Activated CD4-positive, alpha-beta T cell treated with anti-CD3 and anti-CD28 coated beads, Interleukin-2, amount 10 ng/mL, durations not matched to agents 24 days and 14 days (primary cell): ENCODE measurements around the gene STX16. TPM values are rescaled to one million over a fixed set of nuclear protein-coding genes. Genes with fewer than 3 reads are reported as not detected.
A peak's percentile ranks its signal among the peaks of the same experiment; 100 is the strongest.

ENCODE experiments used
- DNase-seq: peaks from one replicate; pipeline ENCODE4 v3.0.0; 2022
- H3K27ac Mint-ChIP-seq: one replicate; pipeline ENCODE4 v1.8.0; 2022; ENCODE audit warnings: mild to moderate bottlenecking, mixed read lengths
- H3K27me3 Mint-ChIP-seq: one replicate; pipeline ENCODE4 v1.8.0; 2022; ENCODE audit warnings: mixed read lengths
- H3K36me3 Mint-ChIP-seq: one replicate; pipeline ENCODE4 v1.8.0; 2022; ENCODE audit warnings: low read depth, mild to moderate bottlenecking, mixed read lengths
- H3K4me1 Mint-ChIP-seq: one replicate; pipeline ENCODE4 v1.8.0; 2021; ENCODE audit warnings: mixed read lengths
- H3K4me3 Mint-ChIP-seq: one replicate; pipeline ENCODE4 v1.8.0; 2022; ENCODE audit warnings: mild to moderate bottlenecking, moderate library complexity, mixed read lengths
- H3K9me3 Mint-ChIP-seq: one replicate; pipeline ENCODE4 v1.8.0; 2021; ENCODE audit warnings: mixed read lengths
- intact Hi-C: fragments of 100-400 bp; cut with micrococcal nuclease; formaldehyde crosslinking; loops from one replicate; pipeline ENCODE4 v1.15.1; 2023
- total RNA-seq: library from RNA; stranded (reverse); gene quantifications from 2 replicates; pipeline ENCODE4 v1.2.3, GENCODE V29; 2022

STX16 gene
- total RNA-seq, 1 donor from 2014 or later, result 110 TPM

- Mint-ChIP-seq H3K27me3 (no peaks in the 10 kb centered on the region), H3K4me3 (no peak overlapping the region), H3K27ac (no peak overlapping the region), H3K9me3 (no peaks in the 10 kb centered on the region), H3K36me3 (peaks cover 60% of the 10 kb centered on the region), H3K4me1 (peaks cover 4% of the 10 kb centered on the region)
- intact Hi-C loops, result no loop called here
- DNase-seq, result no peak
These were observed 24.6 kb downstream of the STX16 start for GRCh38 chr20:58675641-58676040.

- intact Hi-C loops, result no loop called here
- no peak for DNase-seq
- H3K9me3 Mint-ChIP-seq, result no peaks in the 10 kb centered on the region
- no peaks in the 10 kb centered on the region for H3K27me3 Mint-ChIP-seq
- no peak overlapping the region for H3K4me3 Mint-ChIP-seq
- peaks cover 4% of the 10 kb centered on the region for H3K4me1 Mint-ChIP-seq
- H3K36me3 Mint-ChIP-seq, result peaks cover 62% of the 10 kb centered on the region
- no peak overlapping the region for H3K27ac Mint-ChIP-seq
These were observed 25.1 kb downstream of the STX16 start for GRCh38 chr20:58676161-58676560.

- Mint-ChIP-seq H3K9me3 (no peaks in the 10 kb centered on the region), H3K27ac (no peak overlapping the region), H3K4me3 (no peak overlapping the region), H3K27me3 (no peaks in the 10 kb centered on the region), H3K36me3 (peaks cover 63% of the 10 kb centered on the region), H3K4me1 (peaks cover 4% of the 10 kb centered on the region)
- intact Hi-C loops, result no loop called here
- DNase-seq, result no peak
These were observed 26.1 kb downstream of the STX16 start for GRCh38 chr20:58677079-58677604.

GRCh38 chr20:58677808-58678207 lies 26.7 kb downstream of the STX16 start:
- Mint-ChIP-seq H3K27ac (no peak overlapping the region), H3K4me3 (no peak overlapping the region), H3K36me3 (peaks cover 62% of the 10 kb centered on the region), H3K4me1 (peaks cover 4% of the 10 kb centered on the region), H3K9me3 (no peaks in the 10 kb centered on the region), H3K27me3 (no peaks in the 10 kb centered on the region)
- intact Hi-C loops, result no loop called here
- no peak for DNase-seq

- intact Hi-C loops, result no loop called here
- Mint-ChIP-seq H3K4me3 (no peak overlapping the region), H3K36me3 (peaks cover 56% of the 10 kb centered on the region), H3K27me3 (no peaks in the 10 kb centered on the region), H3K9me3 (no peaks in the 10 kb centered on the region), H3K27ac (peak overlapping the region; percentile 65), H3K4me1 (peaks cover 4% of the 10 kb centered on the region)
- no peak for DNase-seq
These were observed 27.7 kb downstream of the STX16 start for GRCh38 chr20:58678806-58679205.

DNA sequence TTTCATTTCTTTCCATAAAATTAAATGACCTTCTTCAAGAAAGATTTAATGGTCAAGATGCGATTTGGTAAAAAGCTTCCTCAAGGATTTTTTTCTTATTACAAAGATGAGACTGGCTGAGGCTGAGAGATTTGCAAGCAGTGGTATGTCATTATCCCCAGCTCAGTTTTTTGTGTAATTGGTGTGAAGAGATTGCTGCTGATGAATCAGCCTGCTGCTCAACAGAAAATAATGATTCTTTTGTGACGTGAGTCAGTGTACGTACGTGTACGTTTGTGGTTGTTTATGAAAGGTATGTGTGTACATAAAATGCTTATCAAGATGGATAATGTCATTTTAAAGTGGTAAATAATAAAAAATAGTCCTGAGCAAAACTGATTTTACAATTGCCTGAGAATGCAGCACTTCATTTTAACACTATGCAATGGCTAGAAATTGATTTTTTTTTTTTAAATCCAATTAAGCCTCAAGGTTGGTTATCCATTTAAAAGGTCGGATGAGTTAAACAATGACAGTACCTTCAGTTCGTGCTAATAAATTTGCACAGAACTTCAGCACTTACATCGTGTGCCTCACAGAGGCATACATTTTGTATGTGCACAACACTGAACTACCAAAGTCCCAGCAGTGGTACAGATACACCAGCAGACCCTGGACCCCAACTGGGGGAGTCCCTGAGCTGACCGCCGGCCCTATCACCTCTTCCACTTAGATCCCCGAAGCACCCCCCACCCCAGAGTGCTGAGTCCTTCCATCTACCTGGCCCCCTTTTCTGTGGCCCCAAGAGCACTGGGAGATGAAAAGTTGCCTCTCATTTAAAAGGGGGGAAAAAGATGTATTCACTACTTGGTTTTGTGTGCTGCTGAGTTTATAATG lies 31.8 kb downstream of the STX16 start:
- Mint-ChIP-seq H3K9me3 (no peaks in the 10 kb centered on the region), H3K36me3 (peaks cover 37% of the 10 kb centered on the region), H3K4me3 (no peak overlapping the region), H3K27ac (no peak overlapping the region), H3K27me3 (no peaks in the 10 kb centered on the region), H3K4me1 (peaks cover 2% of the 10 kb centered on the region)
- intact Hi-C loops, result no loop called here
- no peak for DNase-seq

GRCh38 chr20:58684291-58684690 lies 33.2 kb downstream of the STX16 start:
- Mint-ChIP-seq H3K9me3 (no peaks in the 10 kb centered on the region), H3K4me1 (no peaks in the 10 kb centered on the region), H3K36me3 (peaks cover 34% of the 10 kb centered on the region), H3K27ac (no peak overlapping the region), H3K27me3 (no peaks in the 10 kb centered on the region), H3K4me3 (no peak overlapping the region)
- intact Hi-C loops, result no loop called here
- no peak for DNase-seq

DNA sequence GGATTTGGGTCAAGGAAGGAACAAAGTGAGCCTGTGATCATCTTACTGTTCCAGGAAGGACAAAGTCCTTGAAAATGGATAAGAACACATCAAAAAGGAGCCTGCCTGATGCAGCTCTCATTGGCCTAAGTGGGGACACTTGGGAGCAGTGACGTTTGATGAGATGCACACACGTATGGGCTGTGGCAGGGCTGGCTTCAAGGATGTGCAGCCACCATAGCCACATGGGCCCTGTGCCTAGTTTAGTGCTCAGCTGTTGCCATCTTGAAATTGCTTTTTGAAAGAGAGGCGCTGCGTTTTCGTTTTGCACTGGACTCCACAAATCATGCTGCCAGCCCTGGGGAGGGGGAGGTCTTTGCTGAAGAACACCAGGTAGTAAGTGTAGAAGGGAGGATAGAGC lies 34.9 kb downstream of the STX16 start:
- peaks cover 5% of the 10 kb centered on the region for H3K4me1 Mint-ChIP-seq
- H3K9me3 Mint-ChIP-seq, result no peaks in the 10 kb centered on the region
- no peak overlapping the region for H3K27ac Mint-ChIP-seq
- H3K36me3 Mint-ChIP-seq, result peaks cover 23% of the 10 kb centered on the region
- H3K4me3 Mint-ChIP-seq, result no peak overlapping the region
- no peaks in the 10 kb centered on the region for H3K27me3 Mint-ChIP-seq
- DNase-seq, result no peak
- intact Hi-C loops, result no loop called here

GRCh38 chr20:58688414-58688813 lies 37.3 kb downstream of the STX16 start:
- DNase-seq, result no peak
- no peak overlapping the region for H3K4me3 Mint-ChIP-seq
- peaks cover 18% of the 10 kb centered on the region for H3K36me3 Mint-ChIP-seq
- H3K4me1 Mint-ChIP-seq, result peaks cover 8% of the 10 kb centered on the region
- H3K27me3 Mint-ChIP-seq, result no peaks in the 10 kb centered on the region
- H3K9me3 Mint-ChIP-seq, result no peaks in the 10 kb centered on the region
- no peak overlapping the region for H3K27ac Mint-ChIP-seq
- intact Hi-C loops, result no loop called here

DNA sequence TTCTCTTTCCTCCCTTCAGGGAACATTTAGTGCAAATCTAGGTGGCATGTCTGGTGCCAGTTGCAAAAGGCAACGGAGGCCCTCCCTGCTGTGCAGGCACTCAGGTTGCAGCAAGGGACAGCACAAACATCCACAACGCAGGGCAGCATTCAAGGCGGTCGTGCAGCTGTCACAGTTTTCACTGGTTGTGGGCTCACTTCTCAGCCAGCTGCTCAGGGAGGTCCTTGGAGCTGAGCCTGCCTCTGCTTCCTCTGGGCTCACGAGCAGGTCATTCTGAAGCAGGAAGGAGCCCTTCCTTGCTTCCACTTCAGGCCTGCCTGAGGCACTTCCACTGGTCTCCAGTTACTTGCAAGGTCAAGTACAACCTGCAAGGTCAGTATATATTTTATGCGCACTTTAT lies 37.8 kb downstream of the STX16 start:
- Mint-ChIP-seq H3K4me1 (peaks cover 11% of the 10 kb centered on the region), H3K9me3 (no peaks in the 10 kb centered on the region), H3K4me3 (no peak overlapping the region), H3K27ac (no peak overlapping the region), H3K36me3 (peaks cover 18% of the 10 kb centered on the region), H3K27me3 (no peaks in the 10 kb centered on the region)
- intact Hi-C loops, result no loop called here
- no peak for DNase-seq

GRCh38 chr20:58690396-58691135 lies 39.5 kb downstream of the STX16 start:
- Mint-ChIP-seq H3K4me1 (peaks cover 12% of the 10 kb centered on the region), H3K9me3 (no peaks in the 10 kb centered on the region), H3K27me3 (no peaks in the 10 kb centered on the region), H3K27ac (peak overlapping the region; percentile 54), H3K36me3 (peaks cover 9% of the 10 kb centered on the region), H3K4me3 (peak overlapping the region; percentile 9)
- no peak for DNase-seq
- intact Hi-C loops, result no loop called here

- intact Hi-C loops, result loop anchor here (1.0 kb wide), 1 partner anchor 42 kb away; no protein-coding TSS in a partner anchor
- H3K4me3 Mint-ChIP-seq, result peak overlapping the region; percentile 28
- DNase-seq, result no peak
- peaks cover 7% of the 10 kb centered on the region for H3K36me3 Mint-ChIP-seq
- peak overlapping the region; percentile 65 for H3K27ac Mint-ChIP-seq
- peaks cover 12% of the 10 kb centered on the region for H3K4me1 Mint-ChIP-seq
- H3K9me3 Mint-ChIP-seq, result no peaks in the 10 kb centered on the region
- no peaks in the 10 kb centered on the region for H3K27me3 Mint-ChIP-seq
These were observed 40.9 kb downstream of the STX16 start for GRCh38 chr20:58691773-58692578.

- H3K4me3 Mint-ChIP-seq, result peak within 1 kb of the TSS; percentile 84
- peak; percentile 92 for DNase-seq
- H3K9me3 Mint-ChIP-seq, result no peaks in the 10 kb centered on the region
- intact Hi-C loops, result loop anchor here (1.0 kb wide), 1 partner anchor 42 kb away; no protein-coding TSS in a partner anchor
- H3K4me1 Mint-ChIP-seq, result peaks cover 12% of the 10 kb centered on the region
- H3K27me3 Mint-ChIP-seq, result no peaks in the 10 kb centered on the region
- H3K36me3 Mint-ChIP-seq, result peaks cover 7% of the 10 kb centered on the region
- H3K27ac Mint-ChIP-seq, result peak within 1 kb of the TSS; percentile 79
These were observed 41.6 kb downstream of the STX16 start, which contains the start of gene NPEPL1 for GRCh38 chr20:58692579-58693225. Gene NPEPL1 (plus strand): TSS chr20:58692800. CDS start chr20:58692901, 101 bp downstream.
